Retinal pigment epithelial cell (primary cell): Measurements from ENCODE around the gene ZNF787.
"Not testable (repeated sequence)": the region's sequence is repeated elsewhere in the genome, so short reads cannot be mapped to it uniquely, and the experiment has no call there.

Experiments
- DNase-seq: peaks from one replicate; pipeline ENCODE4 v3.0.0-alpha.2; 2010; ENCODE audit warnings: low read depth
- H3K4me3 ChIP-seq: 2 replicates; pipeline ENCODE4 v1.5.1; 2011; ENCODE audit warnings: mild to moderate bottlenecking, low read length, control low read depth, moderate library complexity
- CTCF ChIP-seq: conservative IDR thresholded peaks from 2 replicates; pipeline ENCODE4 v1.5.1; 2011; ENCODE audit warnings: low read depth, low read length, control low read depth, inconsistent platforms

ZNF787 gene

GRCh38 chr19:56152644-56153043, 31.5 kb upstream of the ZNF787 start:
- H3K4me3 ChIP-seq: no peak overlapping the region
- no peak for DNase-seq
- no peak for TF ChIP-seq CTCF

- no peak overlapping the region for H3K4me3 ChIP-seq
- TF ChIP-seq CTCF: no peak
- no peak for DNase-seq
Observed at GRCh38 chr19:56150358-56150757, 29.3 kb upstream of the ZNF787 start.

DNA sequence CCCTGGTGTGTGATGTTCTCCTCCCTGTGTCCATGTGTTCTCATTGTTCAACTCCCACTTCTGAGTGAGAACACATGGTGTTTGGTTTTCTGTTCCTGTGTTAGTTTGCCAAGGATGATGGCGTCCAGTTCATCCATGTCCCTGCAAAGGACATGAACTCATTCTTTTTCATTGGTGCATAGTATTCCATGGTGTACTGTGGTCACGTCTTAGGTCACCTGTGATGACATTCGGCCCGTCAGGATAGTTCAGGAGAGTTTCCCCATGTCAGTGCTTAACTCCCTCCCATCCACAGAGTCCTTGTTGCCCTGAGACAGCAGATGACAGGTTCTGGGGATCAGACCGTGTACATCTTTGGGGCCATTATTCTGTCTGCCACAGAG, 28.6 kb upstream of the ZNF787 start:
- DNase-seq: no peak
- no peak overlapping the region for H3K4me3 ChIP-seq
- no peak for TF ChIP-seq CTCF

- not testable (repeated sequence) for DNase-seq, H3K4me3 ChIP-seq
Observed at GRCh38 chr19:56148955-56149655, 28.0 kb upstream of the ZNF787 start.

DNA sequence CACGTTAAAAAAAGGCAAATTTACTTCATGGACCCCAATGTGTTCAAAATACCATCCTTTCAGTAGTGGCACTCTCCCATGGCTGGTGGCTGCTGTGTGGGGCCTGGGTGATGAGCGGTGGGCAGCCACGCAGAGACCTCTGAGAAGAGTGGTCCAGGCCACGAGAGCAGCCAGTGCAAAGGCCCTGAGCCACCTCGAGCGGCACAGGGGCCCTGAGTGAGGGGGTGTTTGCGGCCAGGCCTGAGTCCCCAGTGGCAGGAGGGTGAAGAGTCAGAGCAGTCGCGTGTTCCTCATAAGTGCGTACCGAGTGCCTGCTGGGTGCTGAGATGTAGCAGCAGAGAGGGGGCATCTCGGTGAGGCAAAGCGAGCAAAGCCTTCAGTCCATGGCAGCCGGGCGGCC, 27.0 kb upstream of the ZNF787 start:
- no peak for TF ChIP-seq CTCF
- DNase-seq: no peak
- no peak overlapping the region for H3K4me3 ChIP-seq

- DNase-seq: no peak
- no peak overlapping the region for H3K4me3 ChIP-seq
- no peak for TF ChIP-seq CTCF
Observed at GRCh38 chr19:56147307-56147706, 26.2 kb upstream of the ZNF787 start.

DNA sequence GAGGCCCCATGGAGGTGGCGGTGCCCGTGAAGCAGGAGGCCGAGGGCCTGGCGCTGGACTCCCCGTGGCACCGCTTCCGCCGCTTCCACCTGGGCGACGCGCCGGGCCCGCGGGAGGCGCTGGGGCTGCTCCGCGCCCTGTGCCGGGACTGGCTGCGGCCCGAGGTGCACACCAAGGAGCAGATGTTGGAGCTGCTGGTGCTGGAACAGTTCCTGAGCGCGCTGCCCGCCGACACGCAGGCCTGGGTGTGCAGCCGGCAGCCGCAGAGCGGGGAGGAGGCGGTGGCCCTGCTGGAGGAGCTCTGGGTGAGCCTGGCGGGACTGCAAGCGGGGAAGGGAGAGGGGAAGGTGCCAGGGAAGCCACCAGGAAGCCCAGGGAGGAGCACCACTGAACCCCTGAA, 25.8 kb upstream of the ZNF787 start:
- no peak for DNase-seq
- no peak overlapping the region for H3K4me3 ChIP-seq
- TF ChIP-seq CTCF: no peak

DNA sequence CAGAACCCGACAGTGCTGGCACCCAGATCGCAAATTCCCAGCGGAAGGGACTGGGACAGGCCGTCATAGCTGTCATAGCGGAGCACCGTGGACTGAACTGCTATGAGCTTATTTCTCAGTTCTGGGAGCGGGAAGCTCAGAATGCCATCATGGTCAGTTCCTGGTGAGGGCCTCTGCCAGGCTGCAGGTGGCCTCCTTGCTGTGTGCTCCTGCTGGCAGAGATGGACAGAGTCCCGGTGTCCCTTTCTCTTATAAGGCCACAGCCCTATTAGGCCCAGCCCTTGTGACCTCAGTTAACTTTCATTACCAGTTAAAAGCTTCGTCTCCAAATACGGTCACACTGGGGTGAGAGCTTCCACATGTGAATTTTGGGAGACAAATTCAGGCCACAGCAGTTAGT, 24.6 kb upstream of the ZNF787 start:
- no peak for TF ChIP-seq CTCF
- DNase-seq: no peak
- H3K4me3 ChIP-seq: no peak overlapping the region
